ENCODE data around the gene MCU.

GRCh38 chr10:72753760-72754231 is 61.9 kb downstream of the MCU start:
- TF ChIP-seq CTCF (IDR thresholded peaks at IDR 0.05; ENCODE audit: insufficient read depth, low read depth, low read length) (no peak), EZH2 (IDR thresholded peaks at IDR 0.05; ENCODE audit: insufficient read depth, low read length) (no peak)
